B cell (primary cell): ENCODE data around the gene PDE11A. TPM values are rescaled to one million over a fixed set of nuclear protein-coding genes. Genes with fewer than 3 reads are reported as not detected.

ENCODE experiments used
- ATAC-seq: fragments of 200-7000 bp; cut with Tn5 transposase; one replicate; pipeline ENCODE4 v1.10.0; 2021; ENCODE audit warnings: low read depth, mild to moderate bottlenecking, moderate number of reproducible peaks, moderate library complexity
- CTCF ChIA-PET: fragments of 350-600 bp; sonication (Branson Sonifier 250); formaldehyde crosslinking; loops from one replicate; lab custom pipeline; 2021; ENCODE audit warnings: antibody characterized with exemption, inconsistent platforms; lab: Charles Lee
- POLR2A ChIA-PET: fragments of 350-600 bp; sonication (Branson Sonifier 250); formaldehyde crosslinking; loops from one replicate; lab custom pipeline; 2021; ENCODE audit warnings: antibody characterized with exemption; lab: Charles Lee
- DNase-seq: peaks from one replicate; pipeline ENCODE4 v3.0.0; 2013
- H2AFZ ChIP-seq: 2 replicates; pipeline ENCODE4 v1.6.1; 2012; ENCODE audit warnings: mild to moderate bottlenecking, low read depth, low read length; ENCODE audit not compliant: insufficient read depth, poor library complexity, severe bottlenecking
- H3K27ac ChIP-seq, 2 donors: 1 replicate in 1 of 2; 2 replicates in 1 of 2; pipeline ENCODE4 v1.5.1; 2012 to 2013; ENCODE audit warnings: low read length in 2 of 2, mild to moderate bottlenecking in 2 of 2, moderate library complexity in 1 of 2
- H3K27me3 ChIP-seq, 4 experiments: fragments of 200-600 bp in 1 of 4; sonication (generic) in 1 of 4; replicated peaks in 1 of 4; 1 replicate in 2 of 4; 2 replicates in 2 of 4; pipeline versions ENCODE4 v1.6.1 to v1.7.0; 2013 to 2016; ENCODE audit warnings: low read length in 3 of 4, mild to moderate bottlenecking in 2 of 4, mixed read lengths in 1 of 4, moderate library complexity in 1 of 4; ENCODE audit not compliant: insufficient read depth in 4 of 4, control insufficient read depth in 3 of 4; ENCODE audit errors: control extremely low read depth in 1 of 4
- H3K36me3 ChIP-seq, 2 experiments: replicated peaks in 1 of 2; 1 replicate in 1 of 2; 2 replicates in 1 of 2; pipeline versions ENCODE4 v1.6.1 to v1.7.1; 2013; ENCODE audit warnings: low read length in 1 of 2; ENCODE audit not compliant: insufficient read depth in 2 of 2, control insufficient read depth in 1 of 2; ENCODE audit errors: control extremely low read depth in 1 of 2, extremely low read depth in 1 of 2
- H3K4me1 ChIP-seq, 2 donors: fragments of 200-600 bp in 1 of 2; sonication (generic) in 1 of 2; 1 replicate in 1 of 2; 2 replicates in 1 of 2; pipeline versions ENCODE4 v1.5.1 to v1.6.1; 2013 to 2017; ENCODE audit warnings: low read length in 2 of 2; ENCODE audit not compliant: control insufficient read depth in 2 of 2, insufficient read depth in 2 of 2
- H3K4me2 ChIP-seq: replicated peaks from 2 replicates; pipeline ENCODE3; 2012; ENCODE audit warnings: mild to moderate bottlenecking, low read depth, low read length; ENCODE audit not compliant: poor library complexity, severe bottlenecking
- H3K4me3 ChIP-seq, 5 experiments: fragments of 200-600 bp in 1 of 5; sonication (generic) in 1 of 5; 1 replicate in 3 of 5; 2 replicates in 2 of 5; pipeline versions ENCODE4 v1.5.1 to v1.7.0; 2011 to 2016; ENCODE audit warnings: low read length in 4 of 5, mild to moderate bottlenecking in 4 of 5, low read depth in 2 of 5, control low read depth in 1 of 5, moderate library complexity in 1 of 5; ENCODE audit not compliant: insufficient read depth in 1 of 5; ENCODE audit errors: control extremely low read depth in 1 of 5, extremely low read depth in 1 of 5
- H3K79me2 ChIP-seq: fragments of 200-600 bp; sonication (generic); one replicate; pipeline ENCODE4 v1.6.0; 2016; ENCODE audit warnings: low read length; ENCODE audit not compliant: control insufficient read depth, insufficient read depth
- H3K9ac ChIP-seq: fragments of 200-600 bp; sonication (generic); 2 replicates; pipeline ENCODE4 v1.6.1; 2017; ENCODE audit warnings: mild to moderate bottlenecking, low read length, moderate library complexity
- H3K9me3 ChIP-seq, 3 donors: one replicate each; pipeline versions ENCODE4 v1.6.1 to v1.7.1; 2013; ENCODE audit warnings: low read length in 2 of 3; ENCODE audit not compliant: control insufficient read depth in 2 of 3, insufficient read depth in 1 of 3; ENCODE audit errors: control extremely low read depth in 1 of 3
- H4K20me1 ChIP-seq: 2 replicates; pipeline ENCODE4 v1.6.0; 2012; ENCODE audit warnings: mild to moderate bottlenecking, low read length; ENCODE audit not compliant: insufficient read depth, control insufficient read depth, poor library complexity, severe bottlenecking
- H3K27ac Mint-ChIP-seq: one replicate; pipeline ENCODE4 v1.8.0; 2021; ENCODE audit warnings: mixed read lengths
- H3K27me3 Mint-ChIP-seq: one replicate; pipeline ENCODE4 v1.8.0; 2021; ENCODE audit warnings: mixed read lengths
- H3K4me1 Mint-ChIP-seq: one replicate; pipeline ENCODE4 v1.8.0; 2021; ENCODE audit warnings: mixed read lengths
- H3K4me3 Mint-ChIP-seq: one replicate; pipeline ENCODE4 v1.8.0; 2021; ENCODE audit warnings: mixed read lengths
- H3K9me3 Mint-ChIP-seq: one replicate; pipeline ENCODE4 v1.8.0; 2022; ENCODE audit warnings: mixed read lengths; ENCODE audit not compliant: insufficient read depth
- EZH2 ChIP-seq: IDR thresholded peaks from 2 replicates; pipeline ENCODE4 v1.6.1; 2012; ENCODE audit warnings: borderline replicate concordance, low read depth, mild to moderate bottlenecking, moderate library complexity, low read length; ENCODE audit not compliant: insufficient read depth, poor library complexity, severe bottlenecking
- WGBS: methylation state at CpG from one replicate; pipeline ENCODE4 v1.1.5; 2013; ENCODE audit warnings: missing lambda C conversion rate; ENCODE audit not compliant: insufficient coverage; 5-methylcytosine and 5-hydroxymethylcytosine counted together
- intact Hi-C: fragments of 100-400 bp; cut with micrococcal nuclease; formaldehyde crosslinking; loops from one replicate; pipeline ENCODE4 v1.10.0; 2022
- polyA plus RNA-seq: library from polyadenylated mRNA; depleted of rRNA; stranded (reverse); fragments of >200 nt; gene quantifications from 2 replicates; pipeline ENCODE4 v1.2.3, GENCODE V29; 2012
- total RNA-seq, 2 donors: library from RNA; stranded (reverse); fragments of 120-200 nt in 1 of 2; gene quantifications; 1 replicate in 1 of 2; 2 replicates in 1 of 2; pipeline versions ENCODE4 v1.2.3 to v1.2.4, GENCODE V29; 2013 to 2022
- TF ChIP-seq, protein P1 (sequence below): fragments of 200-600 bp; IDR thresholded peaks from one replicate; pipeline ENCODE4 v1.8.0; 2022; ENCODE audit warnings: antibody characterized with exemption, mild to moderate bottlenecking

PDE11A gene
- total and polyA plus RNA-seq, 2 donors (not counting 1 experiment from before 2014, with no cell fraction given), result 0.25 TPM; not detected in 1

DNA sequence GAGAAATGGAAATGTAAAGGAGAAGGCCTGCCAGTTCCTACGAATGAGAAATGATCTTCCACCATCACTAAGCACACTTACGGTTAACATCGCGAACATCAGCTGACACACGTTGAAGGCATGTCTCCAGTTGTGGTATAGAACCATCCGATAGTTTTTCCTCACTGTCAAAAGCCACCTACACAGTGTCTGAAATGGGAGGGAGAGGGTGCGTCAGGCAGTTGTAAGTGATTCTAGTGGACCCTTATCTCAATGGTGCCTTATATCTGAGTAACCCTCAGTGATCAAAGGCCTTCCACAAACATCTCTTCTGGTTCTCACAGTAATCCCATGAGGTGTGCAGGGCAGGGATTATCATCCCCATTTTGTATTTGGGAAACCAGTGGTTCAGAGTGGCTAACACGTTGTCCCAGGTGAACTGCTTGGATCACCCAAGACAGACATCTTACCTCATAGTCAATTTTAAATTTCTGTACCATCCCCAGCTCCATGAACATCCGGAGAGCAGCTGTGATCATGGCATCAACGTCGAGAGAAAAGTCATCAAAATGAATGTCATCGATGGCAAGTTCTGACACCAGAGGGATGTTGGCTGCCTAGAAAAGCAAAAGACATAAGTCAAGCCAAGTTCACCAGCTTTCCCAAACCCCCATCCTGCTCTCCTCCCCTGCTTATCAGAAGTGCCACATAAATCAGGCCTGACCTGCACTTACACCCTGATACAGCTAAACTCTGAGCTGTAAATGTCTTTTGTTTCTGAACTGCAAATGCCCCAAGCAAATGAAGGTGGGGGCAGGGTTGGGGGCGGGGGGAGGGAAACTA is 344.8 kb downstream of the PDE11A start:
- Histone ChIP-seq H3K27ac (no peak overlapping the region), H3K79me2 (no peaks in the 10 kb centered on the region), H3K9ac (no peak overlapping the region), H4K20me1 (no peaks in the 10 kb centered on the region), H3K4me3 (no peak overlapping the region), H2AFZ (no peak overlapping the region), H3K4me1 (no peaks in the 10 kb centered on the region), H3K36me3 (no peaks in the 10 kb centered on the region), H3K9me3 (no peaks in the 10 kb centered on the region), H3K27me3 (peaks cover 0 to 5% (median 1%) of the 10 kb centered on the region in 4 experiments), H3K4me2 (no peak overlapping the region)
- ATAC-seq (no peak), DNase-seq (no peak)
- Mint-ChIP-seq H3K9me3 (no peaks in the 10 kb centered on the region), H3K27me3 (peaks cover 50% of the 10 kb centered on the region), H3K4me1 (no peaks in the 10 kb centered on the region), H3K27ac (no peak overlapping the region), H3K4me3 (no peak overlapping the region)
- 92% methylated on average over 8 of the region's 13 CpGs for WGBS
- ChIA-PET POLR2A (no interaction called here), CTCF (interaction anchor here (1.0 to 6.9 kb wide), 4 partner anchors 9 to 395 kb away, joined by 4 to 83 read pairs (median 9); no protein-coding TSS in a partner anchor)
- intact Hi-C loops, result loop anchor here (10.0 kb wide), 1 partner anchor 313 kb away; no protein-coding TSS in a partner anchor
- TF ChIP-seq, protein P1, sequence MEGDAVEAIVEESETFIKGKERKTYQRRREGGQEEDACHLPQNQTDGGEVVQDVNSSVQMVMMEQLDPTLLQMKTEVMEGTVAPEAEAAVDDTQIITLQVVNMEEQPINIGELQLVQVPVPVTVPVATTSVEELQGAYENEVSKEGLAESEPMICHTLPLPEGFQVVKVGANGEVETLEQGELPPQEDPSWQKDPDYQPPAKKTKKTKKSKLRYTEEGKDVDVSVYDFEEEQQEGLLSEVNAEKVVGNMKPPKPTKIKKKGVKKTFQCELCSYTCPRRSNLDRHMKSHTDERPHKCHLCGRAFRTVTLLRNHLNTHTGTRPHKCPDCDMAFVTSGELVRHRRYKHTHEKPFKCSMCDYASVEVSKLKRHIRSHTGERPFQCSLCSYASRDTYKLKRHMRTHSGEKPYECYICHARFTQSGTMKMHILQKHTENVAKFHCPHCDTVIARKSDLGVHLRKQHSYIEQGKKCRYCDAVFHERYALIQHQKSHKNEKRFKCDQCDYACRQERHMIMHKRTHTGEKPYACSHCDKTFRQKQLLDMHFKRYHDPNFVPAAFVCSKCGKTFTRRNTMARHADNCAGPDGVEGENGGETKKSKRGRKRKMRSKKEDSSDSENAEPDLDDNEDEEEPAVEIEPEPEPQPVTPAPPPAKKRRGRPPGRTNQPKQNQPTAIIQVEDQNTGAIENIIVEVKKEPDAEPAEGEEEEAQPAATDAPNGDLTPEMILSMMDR, result no peak
- TF ChIP-seq EZH2, result no peak

DNA sequence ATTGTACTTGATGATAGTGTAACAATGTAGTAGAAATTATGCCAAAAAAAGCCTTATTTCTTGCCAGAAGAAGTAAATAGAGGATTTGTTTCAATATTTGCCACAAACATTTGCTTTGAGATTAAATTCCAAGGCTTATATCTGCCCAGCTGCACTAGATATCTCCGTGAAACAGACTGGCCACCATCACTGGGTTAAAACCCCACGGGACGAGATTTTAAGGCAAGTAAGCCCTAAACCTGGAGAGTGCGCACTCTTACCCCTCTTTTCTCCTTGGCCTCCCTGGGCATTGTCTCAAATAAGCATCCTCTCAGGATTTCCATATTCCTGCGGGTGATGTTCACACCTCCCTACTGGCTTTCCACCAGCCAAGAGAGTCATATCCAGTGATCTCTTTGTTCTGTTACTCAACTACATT is 345.6 kb downstream of the PDE11A start:
- Histone ChIP-seq H2AFZ (no peak overlapping the region), H3K4me2 (no peak overlapping the region), H3K79me2 (no peaks in the 10 kb centered on the region), H3K27ac (no peak overlapping the region), H3K4me1 (no peaks in the 10 kb centered on the region), H3K4me3 (no peak overlapping the region), H3K27me3 (peaks cover 0 to 5% (median 1%) of the 10 kb centered on the region in 4 experiments), H3K9ac (no peak overlapping the region), H4K20me1 (no peaks in the 10 kb centered on the region), H3K9me3 (no peaks in the 10 kb centered on the region), H3K36me3 (no peaks in the 10 kb centered on the region)
- intact Hi-C loops, result loop anchor here (10.0 kb wide), 1 partner anchor 312 kb away; no protein-coding TSS in a partner anchor
- Mint-ChIP-seq H3K27me3 (peaks cover 47% of the 10 kb centered on the region), H3K9me3 (no peaks in the 10 kb centered on the region), H3K4me3 (no peak overlapping the region), H3K4me1 (no peaks in the 10 kb centered on the region), H3K27ac (no peak overlapping the region)
- DNase-seq, result no peak
- no peak for ATAC-seq
- WGBS, result 95% methylated on average over 5 of the region's 5 CpGs
- ChIA-PET CTCF (interaction anchor here (1.4 to 6.9 kb wide), 4 partner anchors 8 to 392 kb away, joined by 4 to 83 read pairs (median 9); no protein-coding TSS in a partner anchor), POLR2A (no interaction called here)
- TF ChIP-seq EZH2, result no peak
